GM19452 (cell line): ENCODE measurements around the gene RNF213.

Experiments
- ATAC-seq: cut with Tn5 transposase; IDR thresholded peaks from one replicate; pipeline ENCODE4 v1.9.1; 2021; ENCODE audit not compliant: unreplicated experiment

RNF213 gene

GRCh38 chr17:80365001-80365965 is 104.6 kb downstream of the RNF213 start:
- no peak for ATAC-seq

GRCh38 chr17:80365983-80366382 is 105.3 kb downstream of the RNF213 start:
- no peak for ATAC-seq

DNA sequence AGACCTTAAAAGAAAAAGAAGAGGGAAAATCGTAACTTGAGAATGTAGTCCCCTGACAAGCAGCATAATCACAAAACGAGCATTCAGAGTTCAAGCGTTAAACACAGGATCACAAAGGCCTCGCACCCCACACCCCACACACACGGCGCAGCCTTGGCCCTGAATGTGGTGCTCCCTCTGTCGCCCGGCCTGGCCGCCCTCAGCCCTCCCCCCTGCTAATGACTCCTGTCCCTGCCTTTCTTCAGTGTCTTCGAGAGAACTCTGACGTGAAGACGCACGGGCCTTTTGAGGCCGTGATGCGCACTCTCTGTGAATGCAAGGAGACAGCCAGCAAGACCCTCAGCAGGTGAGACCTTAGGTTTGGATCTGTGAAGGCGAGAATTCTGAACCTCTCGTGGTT is 106.9 kb downstream of the RNF213 start:
- ATAC-seq: no peak

DNA sequence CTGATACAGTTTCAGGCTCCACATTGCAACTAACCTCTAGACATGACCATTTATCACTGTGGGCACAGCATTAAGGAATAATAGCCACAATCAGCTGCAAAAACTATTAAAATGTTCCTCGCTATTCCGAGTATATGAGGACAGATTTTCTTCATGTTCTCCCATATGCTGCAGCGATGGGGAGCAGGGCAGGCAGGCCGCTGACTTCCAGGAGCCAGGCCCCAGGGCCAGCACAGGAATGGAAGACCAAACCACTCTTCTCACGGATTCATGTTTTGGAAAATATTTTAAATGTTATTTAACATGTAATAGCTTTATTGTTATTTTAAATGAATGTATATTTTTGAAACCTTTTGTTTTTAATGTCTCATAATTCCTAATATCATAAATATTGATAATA is 110.5 kb downstream of the RNF213 start:
- no peak for ATAC-seq

- no peak for ATAC-seq
Measured at GRCh38 chr17:80372456-80372855, 111.8 kb downstream of the RNF213 start.

DNA sequence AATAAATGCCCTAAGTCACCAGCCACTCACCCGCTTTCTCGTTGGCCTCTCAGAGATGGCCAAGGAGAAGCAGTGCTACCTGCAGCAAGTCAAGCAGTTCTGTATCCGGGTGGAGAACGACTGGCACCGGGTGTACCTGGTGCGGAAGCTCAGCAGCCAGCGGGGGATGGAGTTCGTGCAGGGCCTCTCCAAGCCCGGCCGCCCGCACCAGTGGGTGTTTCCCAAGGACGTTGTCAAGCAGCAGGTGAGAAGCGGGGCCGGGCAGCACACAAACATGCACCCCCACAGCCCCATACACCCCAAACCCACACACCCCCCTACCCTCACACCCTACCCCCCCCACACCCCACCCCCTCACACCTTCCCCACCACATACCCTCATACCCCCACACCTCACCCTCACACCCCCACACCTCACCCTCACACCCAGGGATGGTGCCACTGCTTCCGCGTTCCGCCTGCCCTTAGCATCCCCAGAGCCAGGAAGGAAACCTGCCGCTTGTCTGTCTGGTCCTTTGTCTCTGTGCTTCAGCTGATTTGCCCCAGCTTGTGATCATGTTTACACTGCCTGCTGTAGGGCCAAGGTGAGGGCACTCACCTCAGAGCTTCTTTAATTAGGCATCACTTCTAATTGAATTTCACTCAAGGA is 112.4 kb downstream of the RNF213 start:
- ATAC-seq: no peak

DNA sequence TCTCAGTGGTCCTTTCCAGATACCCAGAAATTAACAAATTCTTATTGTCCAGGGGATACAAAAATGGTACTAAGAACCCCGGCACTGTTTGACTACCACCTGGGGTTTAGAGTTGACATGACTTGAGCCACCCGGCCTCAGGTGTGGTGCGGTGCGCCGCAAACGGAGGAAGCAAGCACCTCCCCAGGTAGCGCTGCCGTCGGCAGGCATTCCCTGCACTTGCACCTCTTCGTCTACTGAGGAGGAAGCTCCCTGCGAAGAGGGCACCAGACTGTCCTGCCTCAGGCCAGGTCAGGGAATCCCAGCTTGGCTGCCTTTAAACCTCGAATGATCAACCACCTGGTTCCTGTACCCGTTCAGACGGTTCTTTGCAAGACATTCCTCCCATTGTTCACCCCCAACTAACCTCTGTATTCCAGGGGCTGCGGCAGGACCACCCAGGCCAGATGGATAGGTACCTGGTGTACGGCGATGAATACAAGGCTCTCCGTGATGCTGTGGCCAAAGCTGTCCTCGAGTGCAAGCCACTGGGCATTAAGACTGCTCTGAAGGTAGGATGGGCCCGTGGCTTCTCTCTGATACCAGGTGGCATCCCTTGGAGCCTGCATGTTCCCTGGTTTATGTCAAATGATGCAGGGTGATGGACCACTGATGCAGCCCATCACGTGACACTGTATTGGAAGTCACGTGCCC is 113.5 kb downstream of the RNF213 start:
- ATAC-seq: no peak

GRCh38 chr17:80374732-80375585 is 114.3 kb downstream of the RNF213 start:
- no peak for ATAC-seq

- no peak for ATAC-seq
Measured at GRCh38 chr17:80376531-80376930, 115.9 kb downstream of the RNF213 start.

GRCh38 chr17:80377798-80378197 is 117.1 kb downstream of the RNF213 start:
- no peak for ATAC-seq

GRCh38 chr17:80379348-80379747 is 118.7 kb downstream of the RNF213 start:
- no peak for ATAC-seq

DNA sequence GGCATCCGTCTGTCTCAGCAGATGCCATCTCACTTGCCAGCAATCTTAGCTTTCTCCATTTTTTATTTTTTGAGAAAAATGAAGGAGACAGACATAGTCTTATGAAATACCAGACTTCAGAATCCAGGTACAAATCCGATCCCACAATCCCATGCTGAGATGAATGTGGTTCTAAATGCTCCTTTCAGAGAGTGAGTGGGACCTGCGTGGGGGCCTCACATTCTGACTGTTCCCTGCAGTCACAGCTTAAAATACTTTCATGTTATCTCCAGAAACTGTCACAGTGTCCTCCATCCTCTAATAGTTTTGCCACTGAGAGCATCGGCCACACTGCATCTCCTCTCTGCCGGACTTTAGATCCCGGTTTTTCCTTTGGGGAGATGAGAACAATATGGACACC is 119.4 kb downstream of the RNF213 start:
- no peak for ATAC-seq

DNA sequence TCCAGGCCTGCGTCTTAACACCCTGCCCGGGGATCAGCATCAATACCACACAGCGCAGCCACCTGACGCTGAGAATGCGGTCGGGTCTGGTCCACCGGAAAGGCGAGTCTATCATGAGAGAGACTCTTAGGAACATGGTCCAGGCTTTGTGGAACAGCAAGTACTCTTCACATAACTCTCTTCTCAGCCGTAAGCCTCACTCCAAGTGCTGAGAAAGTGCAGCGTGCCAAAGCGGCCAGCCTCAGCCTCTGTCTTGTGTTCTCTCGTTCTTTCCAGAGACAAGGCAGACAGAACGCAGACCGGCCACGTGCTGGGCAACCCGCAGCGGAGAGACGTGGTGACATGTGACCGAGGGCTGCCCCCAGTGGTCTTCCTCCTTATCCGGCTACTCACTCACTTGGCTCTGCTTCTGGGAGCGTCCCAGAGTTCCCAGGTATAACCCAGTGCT is 119.9 kb downstream of the RNF213 start:
- no peak for ATAC-seq

- no peak for ATAC-seq
Measured at GRCh38 chr17:80381416-80381923, 120.8 kb downstream of the RNF213 start.

DNA sequence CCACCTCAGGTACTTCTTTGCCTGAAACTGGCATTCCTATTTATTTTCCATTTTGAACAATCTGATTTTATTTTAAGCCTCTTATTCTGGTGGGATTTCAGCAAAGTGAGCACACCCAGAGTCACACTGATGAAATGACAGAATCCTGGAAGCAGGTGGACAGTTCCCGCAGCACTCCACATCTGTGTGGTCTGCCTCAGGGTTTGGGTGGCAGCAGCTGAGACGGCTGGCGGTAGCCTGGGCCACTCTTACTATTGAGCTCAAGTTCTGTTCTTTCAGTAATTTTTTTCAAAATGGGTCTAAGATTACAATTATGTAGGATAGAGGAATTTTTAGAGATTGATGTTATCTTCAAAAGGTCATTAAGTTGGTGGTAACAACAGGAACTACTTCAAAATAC is 121.8 kb downstream of the RNF213 start:
- ATAC-seq: no peak

DNA sequence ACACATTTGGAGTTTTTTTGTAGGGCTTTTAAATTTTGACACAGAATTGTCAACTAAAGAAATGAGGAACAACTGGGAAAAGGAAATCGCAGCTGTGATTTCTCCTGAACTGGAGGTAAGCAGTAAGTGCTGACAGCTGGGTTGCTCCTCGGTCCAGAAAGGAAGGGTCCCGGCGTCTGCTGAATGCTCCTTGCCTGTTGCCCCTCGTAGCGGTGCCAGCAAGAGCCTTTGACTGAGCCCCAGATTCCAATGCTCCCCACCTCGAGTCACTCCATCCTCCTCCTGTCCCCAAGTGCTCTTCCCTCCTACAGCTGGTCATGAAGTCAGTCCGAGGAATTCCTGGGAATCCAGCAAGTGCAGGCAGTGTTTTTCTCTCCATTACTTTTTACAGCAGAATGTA is 122.3 kb downstream of the RNF213 start:
- no peak for ATAC-seq

GRCh38 chr17:80384078-80384960 is 123.7 kb downstream of the RNF213 start:
- ATAC-seq: no peak

GRCh38 chr17:80385046-80385445 is 124.4 kb downstream of the RNF213 start:
- no peak for ATAC-seq

DNA sequence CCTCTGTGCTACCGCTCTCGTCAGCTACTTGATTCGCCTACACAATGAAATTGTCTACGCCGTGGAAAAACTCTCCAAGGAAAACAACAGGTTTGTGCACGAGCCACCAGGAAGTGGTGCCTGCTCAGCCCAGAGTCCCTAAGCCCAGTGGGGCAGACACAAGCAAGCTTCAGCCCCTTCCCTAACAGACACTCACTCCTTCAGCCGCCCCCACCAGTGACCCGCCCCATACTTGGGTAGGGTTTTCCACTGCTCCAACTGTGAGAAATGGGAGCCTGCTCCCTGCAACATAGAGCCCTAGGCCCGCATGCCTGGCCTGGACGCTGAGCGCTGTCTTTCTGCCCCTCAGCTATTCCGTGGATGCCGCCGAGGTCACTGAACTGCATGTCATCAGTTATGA is 125.7 kb downstream of the RNF213 start:
- ATAC-seq: no peak

DNA sequence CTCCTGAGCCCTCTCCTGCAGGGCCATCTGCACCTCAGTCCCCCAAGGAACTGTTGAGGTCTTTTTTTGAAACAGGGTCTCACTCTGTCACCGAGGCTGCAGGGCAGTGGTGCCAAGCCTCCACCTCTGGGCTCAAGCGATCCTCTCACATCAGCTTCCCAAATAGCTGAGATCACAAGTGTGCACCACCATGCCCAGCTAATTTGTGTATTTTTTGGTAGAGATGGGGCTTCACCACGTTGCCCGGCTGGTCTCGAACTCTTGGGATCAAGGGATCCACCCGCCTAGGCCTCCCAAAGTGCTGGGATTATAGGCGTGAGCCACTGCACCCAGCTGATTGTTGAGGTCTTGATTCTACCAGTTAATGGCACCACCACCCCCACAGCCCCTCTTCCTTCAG is 126.4 kb downstream of the RNF213 start:
- ATAC-seq: no peak
